ENCODE data around the gene RBMS3.

Gene RBMS3

DNA sequence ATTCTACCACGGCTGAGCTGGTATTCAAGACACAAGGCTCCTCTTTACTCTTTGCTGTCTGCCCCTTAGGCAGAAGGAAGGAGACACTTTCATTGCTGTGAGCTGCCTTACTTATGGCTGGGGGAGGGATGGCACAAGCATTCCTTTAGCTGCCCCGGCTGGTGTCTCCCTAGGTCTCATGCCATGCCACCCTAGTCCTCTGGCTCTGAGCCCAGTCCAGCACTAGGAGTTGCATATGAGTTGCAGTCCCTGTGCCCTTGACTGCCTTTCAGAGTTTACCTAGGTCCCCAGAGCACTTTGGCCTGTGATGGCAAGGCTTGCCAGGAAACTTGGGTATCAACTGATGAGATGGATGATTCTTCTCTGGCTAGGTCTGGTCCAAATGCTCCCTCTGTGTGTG lies 296.4 kb downstream of the RBMS3 start:
- Mint-ChIP-seq H3K9me3 (peaks cover 7% of the 10 kb centered on the region), H3K27me3 (ENCODE audit: low read depth) (no peaks in the 10 kb centered on the region), H3K36me3 (ENCODE audit: low read depth) (no peaks in the 10 kb centered on the region), H3K27ac (no peak overlapping the region), H3K4me3 (no peak overlapping the region), H3K4me1 (no peaks in the 10 kb centered on the region)
- TF ChIP-seq, protein P1, sequence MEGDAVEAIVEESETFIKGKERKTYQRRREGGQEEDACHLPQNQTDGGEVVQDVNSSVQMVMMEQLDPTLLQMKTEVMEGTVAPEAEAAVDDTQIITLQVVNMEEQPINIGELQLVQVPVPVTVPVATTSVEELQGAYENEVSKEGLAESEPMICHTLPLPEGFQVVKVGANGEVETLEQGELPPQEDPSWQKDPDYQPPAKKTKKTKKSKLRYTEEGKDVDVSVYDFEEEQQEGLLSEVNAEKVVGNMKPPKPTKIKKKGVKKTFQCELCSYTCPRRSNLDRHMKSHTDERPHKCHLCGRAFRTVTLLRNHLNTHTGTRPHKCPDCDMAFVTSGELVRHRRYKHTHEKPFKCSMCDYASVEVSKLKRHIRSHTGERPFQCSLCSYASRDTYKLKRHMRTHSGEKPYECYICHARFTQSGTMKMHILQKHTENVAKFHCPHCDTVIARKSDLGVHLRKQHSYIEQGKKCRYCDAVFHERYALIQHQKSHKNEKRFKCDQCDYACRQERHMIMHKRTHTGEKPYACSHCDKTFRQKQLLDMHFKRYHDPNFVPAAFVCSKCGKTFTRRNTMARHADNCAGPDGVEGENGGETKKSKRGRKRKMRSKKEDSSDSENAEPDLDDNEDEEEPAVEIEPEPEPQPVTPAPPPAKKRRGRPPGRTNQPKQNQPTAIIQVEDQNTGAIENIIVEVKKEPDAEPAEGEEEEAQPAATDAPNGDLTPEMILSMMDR (IDR thresholded peaks at IDR 0.05; ENCODE audit: unreplicated experiment in 3 of 3) = no peak

GRCh38 chr3:29581311-29581710 lies 300.4 kb downstream of the RBMS3 start:
- H3K9me3 Mint-ChIP-seq = no peaks in the 10 kb centered on the region
- TF ChIP-seq, protein P1 (IDR thresholded peaks at IDR 0.05; ENCODE audit: unreplicated experiment in 3 of 3) = no peak
- no peak overlapping the region for H3K27ac Mint-ChIP-seq
- no peaks in the 10 kb centered on the region for H3K27me3 Mint-ChIP-seq (ENCODE audit: low read depth)
- no peaks in the 10 kb centered on the region for H3K4me1 Mint-ChIP-seq
- no peaks in the 10 kb centered on the region for H3K36me3 Mint-ChIP-seq (ENCODE audit: low read depth)
- no peak overlapping the region for H3K4me3 Mint-ChIP-seq

GRCh38 chr3:29582273-29582672 lies 301.4 kb downstream of the RBMS3 start:
- Mint-ChIP-seq H3K9me3 (no peaks in the 10 kb centered on the region), H3K27ac (no peak overlapping the region), H3K36me3 (ENCODE audit: low read depth) (no peaks in the 10 kb centered on the region), H3K4me1 (no peaks in the 10 kb centered on the region), H3K27me3 (ENCODE audit: low read depth) (no peaks in the 10 kb centered on the region), H3K4me3 (no peak overlapping the region)
- TF ChIP-seq, protein P1 (IDR thresholded peaks at IDR 0.05; ENCODE audit: unreplicated experiment in 3 of 3) = no peak

- TF ChIP-seq, protein P1 (IDR thresholded peaks at IDR 0.05; ENCODE audit: unreplicated experiment in 3 of 3) = no peak
- H3K36me3 Mint-ChIP-seq (ENCODE audit: low read depth) = no peaks in the 10 kb centered on the region
These were observed 303.0 kb downstream of the RBMS3 start for GRCh38 chr3:29583861-29584260.

DNA sequence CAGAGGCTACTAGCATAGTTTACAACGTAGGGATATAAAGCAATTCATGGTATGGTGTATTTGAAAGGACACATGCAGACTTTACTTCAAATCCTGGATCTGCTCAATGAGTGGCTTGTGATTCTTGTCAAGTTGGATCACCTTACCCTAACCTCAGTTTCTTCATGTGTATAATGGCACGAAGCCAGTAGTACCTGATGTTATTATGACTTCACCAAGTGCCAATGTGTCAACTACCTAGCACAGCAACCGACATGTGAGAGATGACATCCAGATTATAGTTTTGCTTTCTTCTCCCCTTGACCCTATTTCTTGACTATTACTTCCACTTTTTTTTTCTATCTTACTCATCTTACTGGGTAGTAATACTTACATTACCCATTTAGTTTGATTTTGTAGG lies 304.5 kb downstream of the RBMS3 start:
- Mint-ChIP-seq H3K36me3 (ENCODE audit: low read depth) (no peaks in the 10 kb centered on the region), H3K27ac (no peak overlapping the region), H3K27me3 (ENCODE audit: low read depth) (no peaks in the 10 kb centered on the region), H3K4me3 (no peak overlapping the region), H3K4me1 (peaks cover 5% of the 10 kb centered on the region), H3K9me3 (no peaks in the 10 kb centered on the region)
- TF ChIP-seq, protein P1 (IDR thresholded peaks at IDR 0.05; ENCODE audit: unreplicated experiment in 3 of 3) = no peak

More at GRCh38 chr3:29583861-29584260, 303.0 kb downstream of the RBMS3 start:
- Mint-ChIP-seq H3K4me3 (no peak overlapping the region), H3K9me3 (no peaks in the 10 kb centered on the region), H3K27me3 (ENCODE audit: low read depth) (no peaks in the 10 kb centered on the region), H3K4me1 (no peaks in the 10 kb centered on the region), H3K27ac (no peak overlapping the region)

DNA sequence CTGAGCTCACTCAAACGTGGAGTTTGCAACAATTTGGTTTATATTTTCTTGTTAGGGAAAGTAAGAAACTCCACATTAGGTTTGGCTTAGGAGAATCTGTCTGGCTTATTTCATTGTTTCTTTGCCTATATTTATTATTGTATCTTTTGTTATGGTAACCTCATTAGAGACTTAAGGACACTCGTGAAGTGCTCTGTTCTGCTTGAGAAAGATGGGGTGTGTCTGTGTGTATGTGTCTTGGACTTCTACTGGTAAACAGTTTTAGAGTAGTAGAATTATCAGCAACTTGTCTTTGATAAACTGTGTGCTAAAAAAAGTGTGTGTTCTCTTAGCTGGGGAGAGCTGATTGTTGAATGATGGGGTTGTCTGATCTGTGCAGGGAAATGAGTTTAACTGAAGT lies 306.5 kb downstream of the RBMS3 start:
- no peak overlapping the region for H3K4me3 Mint-ChIP-seq
- H3K9me3 Mint-ChIP-seq = peaks cover 6% of the 10 kb centered on the region
- TF ChIP-seq, protein P1 (IDR thresholded peaks at IDR 0.05; ENCODE audit: unreplicated experiment in 3 of 3) = no peak
- H3K27me3 Mint-ChIP-seq (ENCODE audit: low read depth) = no peaks in the 10 kb centered on the region
- no peaks in the 10 kb centered on the region for H3K36me3 Mint-ChIP-seq (ENCODE audit: low read depth)
- H3K27ac Mint-ChIP-seq = no peak overlapping the region
- peaks cover 13% of the 10 kb centered on the region for H3K4me1 Mint-ChIP-seq
